ENCODE results near the gene ANAPC5.
"Not testable (repeated sequence)": the region's sequence is repeated elsewhere in the genome, so short reads cannot be mapped to it uniquely, and the experiment has no call there.

The ANAPC5 gene

GRCh38 chr12:121284551-121285390, 67.4 kb downstream of the ANAPC5 start:
- DNase-seq (ENCODE audit: low read depth): no peak

- no peak for DNase-seq (ENCODE audit: low read depth)
These were observed 68.4 kb downstream of the ANAPC5 start for GRCh38 chr12:121283841-121284240.

- DNase-seq (ENCODE audit: low read depth): no peak
These were observed 68.8 kb downstream of the ANAPC5 start for GRCh38 chr12:121283388-121283787.

- not testable (repeated sequence) for DNase-seq (ENCODE audit: low read depth)
These were observed 69.3 kb downstream of the ANAPC5 start for GRCh38 chr12:121282910-121283309.

- DNase-seq (ENCODE audit: low read depth): no peak
These were observed 70.0 kb downstream of the ANAPC5 start for GRCh38 chr12:121282072-121282742.

- DNase-seq (ENCODE audit: low read depth): not testable (repeated sequence)
These were observed 71.1 kb downstream of the ANAPC5 start for GRCh38 chr12:121281116-121281515.

GRCh38 chr12:121280531-121280930, 71.7 kb downstream of the ANAPC5 start:
- DNase-seq (ENCODE audit: low read depth): not testable (repeated sequence)

- no peak for DNase-seq (ENCODE audit: low read depth)
These were observed 72.7 kb downstream of the ANAPC5 start for GRCh38 chr12:121279507-121279915.

- DNase-seq (ENCODE audit: low read depth): no peak
These were observed 73.2 kb downstream of the ANAPC5 start for GRCh38 chr12:121279071-121279375.

- no peak for DNase-seq (ENCODE audit: low read depth)
These were observed 73.8 kb downstream of the ANAPC5 start for GRCh38 chr12:121278169-121279070.

- no peak for DNase-seq (ENCODE audit: low read depth)
These were observed 74.8 kb downstream of the ANAPC5 start for GRCh38 chr12:121277374-121277759.

- no peak for DNase-seq (ENCODE audit: low read depth)
These were observed 78.0 kb downstream of the ANAPC5 start for GRCh38 chr12:121274036-121274763.

GRCh38 chr12:121273364-121273896, 78.8 kb downstream of the ANAPC5 start:
- DNase-seq (ENCODE audit: low read depth): no peak

- no peak for DNase-seq (ENCODE audit: low read depth)
These were observed 84.4 kb downstream of the ANAPC5 start for GRCh38 chr12:121267822-121268221.

- no peak for DNase-seq (ENCODE audit: low read depth)
These were observed 87.2 kb downstream of the ANAPC5 start for GRCh38 chr12:121264951-121265515.

GRCh38 chr12:121264135-121264534, 88.1 kb downstream of the ANAPC5 start:
- no peak for DNase-seq (ENCODE audit: low read depth)

- no peak for DNase-seq (ENCODE audit: low read depth)
These were observed 88.8 kb downstream of the ANAPC5 start for GRCh38 chr12:121263206-121263935.

GRCh38 chr12:121261398-121261797, 90.8 kb downstream of the ANAPC5 start:
- DNase-seq (ENCODE audit: low read depth): no peak

GRCh38 chr12:121260091-121260490, 92.1 kb downstream of the ANAPC5 start:
- no peak for DNase-seq (ENCODE audit: low read depth)

- no peak for DNase-seq (ENCODE audit: low read depth)
These were observed 93.1 kb downstream of the ANAPC5 start for GRCh38 chr12:121259074-121259473.

All from stimulated activated CD4-positive, alpha-beta T cell treated with anti-CD3 and anti-CD28 coated beads, Interleukin-2, amount 100 ng/mL, for 4 hours (primary cell).